HG02943 (cell line): ENCODE results near the gene HOXA13.

ENCODE experiments used
- ATAC-seq: cut with Tn5 transposase; IDR thresholded peaks from one replicate; pipeline ENCODE4 v1.9.1; 2021; ENCODE audit warnings: mild to moderate bottlenecking, low read depth, moderate library complexity; ENCODE audit not compliant: unreplicated experiment

HOXA13 gene

GRCh38 chr7:27237735-27238334 lies 37.9 kb upstream of the HOXA13 start:
- no peak for ATAC-seq

- ATAC-seq = no peak
Measured at GRCh38 chr7:27235387-27236311, 35.8 kb upstream of the HOXA13 start.

GRCh38 chr7:27229448-27229847 lies 29.6 kb upstream of the HOXA13 start:
- no peak for ATAC-seq

GRCh38 chr7:27224983-27225934 lies 25.4 kb upstream of the HOXA13 start:
- no peak for ATAC-seq

- no peak for ATAC-seq
Measured at GRCh38 chr7:27223941-27224575, 24.2 kb upstream of the HOXA13 start.

GRCh38 chr7:27221201-27221797 lies 21.4 kb upstream of the HOXA13 start:
- ATAC-seq = no peak

- ATAC-seq = no peak
Measured at GRCh38 chr7:27220440-27220955, 20.6 kb upstream of the HOXA13 start.

GRCh38 chr7:27219821-27220220 lies 19.9 kb upstream of the HOXA13 start:
- no peak for ATAC-seq

GRCh38 chr7:27217951-27218350 lies 18.1 kb upstream of the HOXA13 start:
- no peak for ATAC-seq

- no peak for ATAC-seq
Measured at GRCh38 chr7:27215356-27215755, 15.5 kb upstream of the HOXA13 start.

- ATAC-seq = no peak
Measured at GRCh38 chr7:27214239-27214950, 14.5 kb upstream of the HOXA13 start.

- no peak for ATAC-seq
Measured at GRCh38 chr7:27213433-27214238, 13.7 kb upstream of the HOXA13 start.

- ATAC-seq = no peak
Measured at GRCh38 chr7:27212497-27213432, 12.9 kb upstream of the HOXA13 start.

- no peak for ATAC-seq
Measured at GRCh38 chr7:27211764-27212204, 11.9 kb upstream of the HOXA13 start.

GRCh38 chr7:27211084-27211446 lies 11.2 kb upstream of the HOXA13 start:
- no peak for ATAC-seq

- no peak for ATAC-seq
Measured at GRCh38 chr7:27210441-27211083, 10.7 kb upstream of the HOXA13 start.
